K562 (cell line): Measurements from ENCODE around the gene SP4. TPM values are rescaled to one million over a fixed set of nuclear protein-coding genes. Genes with fewer than 3 reads are reported as not detected.

Experiments used
- ATAC-seq: fragments of 200-7000 bp; cut with Tn5 transposase; 3 replicates; pipeline ENCODE4 v1.9.1; 2020; ENCODE audit warnings: moderate library complexity
- BruUV-seq: library from RNA; stranded (reverse); fragments of 400-500 nt; replicated peaks from 2 replicates; lab custom pipeline; 2021; lab: Mats Ljungman, UMichigan
- CTCF ChIA-PET: fragments of 300-600 bp; formaldehyde crosslinking; extraction: SDS; loops from one replicate; lab custom pipeline; 2021; ENCODE audit warnings: low intra/inter-chr PET ratio; lab: Yijun Ruan, JAX
- POLR2A ChIA-PET: fragments of 300-600, 350-650 bp; sonication (Branson Sonifier 250); formaldehyde crosslinking; extraction: SDS; loops from one replicate; lab custom pipeline; 2021; ENCODE audit warnings: antibody characterized with exemption, inconsistent platforms; lab: Yijun Ruan, JAX
- DNase-seq, 4 experiments: peaks; one replicate each; pipeline versions ENCODE4 v3.0.0 to v3.0.0-alpha.2; 2011 to 2018; ENCODE audit warnings: low spot score in 3 of 4, mixed read lengths in 3 of 4; ENCODE audit errors: extremely low read depth in 1 of 4
- FAIRE-seq: peaks from 2 replicates; lab custom pipeline; 2011; peaks lifted over from hg19 to GRCh38; lab: Jason Lieb, UNC
- H2AFZ ChIP-seq: 2 replicates; pipeline ENCODE4 v1.6.0; 2011; ENCODE audit warnings: low read depth, low read length, control low read depth, inconsistent platforms
- H3K27ac ChIP-seq: fragments of 200-600 bp; 3 replicates; pipeline ENCODE4 v1.8.0; 2011; ENCODE audit warnings: low read depth, mild to moderate bottlenecking, control low read depth, inconsistent platforms, low read length, moderate library complexity, mixed read lengths; ENCODE audit errors: extremely low read depth
- H3K27me3 ChIP-seq, 2 experiments: fragments of 300-600 bp in 1 of 2; 2 replicates in 1 of 2; 3 replicates in 1 of 2; pipeline versions ENCODE4 v1.6.0 to v1.8.0; 2011; ENCODE audit warnings: inconsistent platforms in 2 of 2, low read length in 2 of 2, mild to moderate bottlenecking in 1 of 2, mixed read lengths in 1 of 2, moderate library complexity in 1 of 2; ENCODE audit not compliant: control insufficient read depth in 2 of 2, insufficient read depth in 2 of 2
- H3K36me3 ChIP-seq: fragments of 300-600 bp; 3 replicates; pipeline ENCODE4 v1.8.0; 2011; ENCODE audit warnings: mild to moderate bottlenecking, low read length, inconsistent platforms; ENCODE audit not compliant: control insufficient read depth, insufficient read depth
- H3K4me1 ChIP-seq, 2 experiments: fragments of 200-600 bp in 1 of 2; replicated peaks in 1 of 2; 2 replicates in 1 of 2; 3 replicates in 1 of 2; pipeline versions ENCODE4 v1.5.1 to v1.8.0; 2011; ENCODE audit warnings: inconsistent platforms in 2 of 2, low read length in 2 of 2, mild to moderate bottlenecking in 1 of 2, mixed read lengths in 1 of 2, moderate library complexity in 1 of 2; ENCODE audit not compliant: control insufficient read depth in 2 of 2, insufficient read depth in 2 of 2
- H3K4me2 ChIP-seq: 2 replicates; pipeline ENCODE4 v1.6.1; 2011; ENCODE audit warnings: low read length, control low read depth, inconsistent platforms, mixed read lengths; ENCODE audit not compliant: insufficient read depth
- H3K4me3 ChIP-seq: fragments of 200-600 bp; sonication (generic), shearing (Covaris generic); 2 replicates; pipeline ENCODE4 v1.5.1; 2016; ENCODE audit warnings: control low read depth, inconsistent platforms
- H3K79me2 ChIP-seq: fragments of 200-600 bp; 3 replicates; pipeline ENCODE4 v1.8.0; 2011; ENCODE audit warnings: low read length, inconsistent platforms; ENCODE audit not compliant: control insufficient read depth, insufficient read depth
- H3K9ac ChIP-seq, 2 experiments: 2 replicates each; pipeline versions ENCODE4 v1.6.0 to v1.6.1; 2011; ENCODE audit warnings: low read depth in 2 of 2, low read length in 2 of 2, control low read depth in 1 of 2, inconsistent platforms in 1 of 2, mild to moderate bottlenecking in 1 of 2, mixed read lengths in 1 of 2; ENCODE audit not compliant: insufficient read depth in 1 of 2
- H3K9me1 ChIP-seq: one replicate; pipeline ENCODE4 v1.6.0; 2011; ENCODE audit warnings: inconsistent platforms, mild to moderate bottlenecking, low read length, moderate library complexity; ENCODE audit not compliant: control insufficient read depth, insufficient read depth
- H3K9me3 ChIP-seq: replicated peaks from 2 replicates; pipeline ENCODE4 v1.5.1; 2011; ENCODE audit warnings: low read depth, low read length, inconsistent platforms; ENCODE audit not compliant: control insufficient read depth, insufficient read depth
- H4K20me1 ChIP-seq: replicated peaks from 2 replicates; pipeline ENCODE4 v1.6.1; 2011; ENCODE audit warnings: low read length, inconsistent platforms, mixed read lengths; ENCODE audit not compliant: control insufficient read depth, insufficient read depth
- CEBPG ChIP-seq, 3 experiments: fragments of 200-800 bp in 1 of 3; sonication (Bioruptor generic) in 1 of 3; sonication (generic) in 1 of 3; formaldehyde crosslinking in 1 of 3; IDR thresholded peaks in 2 of 3; conservative IDR thresholded peaks in 1 of 3; 2 replicates each; pipeline versions ENCODE4 v1.6.1 to v1.8.0; 2016 to 2022; ENCODE audit warnings: missing compliant biosample characterization in 2 of 3, missing genetic modification characterization in 2 of 3, mild to moderate bottlenecking in 1 of 3, missing genetic modification reagents in 1 of 3
- ETS1 ChIP-seq: conservative IDR thresholded peaks from 2 replicates; pipeline ENCODE4 v1.6.1; 2011; ENCODE audit warnings: low read depth, mild to moderate bottlenecking, low read length; ENCODE audit not compliant: control insufficient read depth
- MYNN ChIP-seq, 2 experiments: sonication (generic); formaldehyde crosslinking in 1 of 2; IDR thresholded peaks; 2 replicates each; pipeline versions ENCODE4 v1.5.0 to v1.6.1; 2016 to 2020; ENCODE audit warnings: antibody characterized with exemption in 1 of 2, missing genetic modification reagents in 1 of 2
- RBM34 ChIP-seq: fragments of 200-400 bp; formaldehyde crosslinking; IDR thresholded peaks from 2 replicates; pipeline ENCODE4 v1.6.1; 2018; ENCODE audit warnings: low read length, borderline replicate concordance; ENCODE audit not compliant: insufficient read depth
- USF1 ChIP-seq: sonication (generic); formaldehyde crosslinking; IDR thresholded peaks from 2 replicates; pipeline ENCODE4 v1.9.0; 2022; ENCODE audit warnings: mild to moderate bottlenecking, missing genetic modification reagents
- ZSCAN29 ChIP-seq: fragments of 450-650 bp; IDR thresholded peaks from 2 replicates; pipeline ENCODE4 v1.6.1; 2017
- WGBS: fragments of 100-300 bp; shearing (Covaris generic); methylation state at CpG from one replicate; pipeline ENCODE4 v1.1.6; 2016; ENCODE audit warnings: low coverage, mixed read lengths; ENCODE audit not compliant: insufficient coverage; ENCODE audit errors: missing lambda C conversion rate; 5-methylcytosine and 5-hydroxymethylcytosine counted together
- in situ Hi-C: fragments of 300-500 bp; cut with MboI; formaldehyde crosslinking; loops from 4 replicates; pipeline ENCODE4 v1.15.0; 2018; ENCODE audit warnings: inconsistent platforms, mixed read lengths
- intact Hi-C: fragments of 100-400 bp; cut with micrococcal nuclease; formaldehyde crosslinking; loops from 2 replicates; pipeline ENCODE4 v1.14.2; 2022
- polyA plus RNA-seq, 8 experiments: library from polyadenylated mRNA; depleted of rRNA in 4 of 8; stranded (reverse) in 5 of 8; unstranded in 3 of 8; fragments of >200 nt; fragmentation: Nextera tagmentation in 2 of 8; fragmentation: Illumina TruSeq in 1 of 8; extraction: Ambion mirVana in 2 of 8; extraction: Trizol in 1 of 8; gene quantifications; 2 replicates each; pipeline versions ENCODE4 v1.2.1 to v1.2.3, GENCODE V29; 2011 to 2014; ENCODE audit warnings: inconsistent platforms in 1 of 8, missing spikeins in 1 of 8
- total RNA-seq, 7 experiments: library from RNA; depleted of rRNA in 6 of 7; stranded (reverse); fragments of >200 nt in 6 of 7; fragmentation: Illumina TruSeq in 2 of 7; extraction: Trizol in 2 of 7; gene quantifications; 2 replicates each; pipeline versions ENCODE4 v1.2.1 to v1.2.3, GENCODE V29; 2011 to 2021; ENCODE audit warnings: low replicate concordance in 1 of 7

SP4 gene
- total and polyA plus RNA-seq, 9 of the 15 experiments (the other 6 are each of a cell fraction or from before 2014, with no cell fraction given), result 2.4 to 9.4 (median 4.5) TPM

- DNase-seq, result no peak
- Histone ChIP-seq H3K4me3 (no peak overlapping the region), H4K20me1 (no peaks in the 10 kb centered on the region), H3K36me3 (no peaks in the 10 kb centered on the region), H3K9me3 (no peaks in the 10 kb centered on the region), H2AFZ (no peak overlapping the region), H3K9me1 (no peaks in the 10 kb centered on the region), H3K9ac (no peak overlapping the region), H3K27me3 (peaks cover 1 to 4% of the 10 kb centered on the region in 2 experiments; a peak in 2 of 5 replicates), H3K4me1 (no peaks in the 10 kb centered on the region), H3K4me2 (no peak overlapping the region), H3K27ac (no peak overlapping the region), H3K79me2 (no peaks in the 10 kb centered on the region)
- ATAC-seq, result no peak
- in situ Hi-C loops, result no loop called here
- intact Hi-C loops, result no loop called here
- ChIA-PET POLR2A (no interaction called here), CTCF (no interaction called here)
- FAIRE-seq, result no peak
- no TSS peak for BruUV-seq
- WGBS, result 0% methylated on average over 2 of the region's 2 CpGs
- no peak for TF ChIP-seq CEBPG (CRISPR knock-in tag; IDR thresholded peaks at IDR 0.05)
- TF ChIP-seq CEBPG (tag; conservative IDR thresholded peaks at IDR 0.05 in 1 of 2, IDR thresholded peaks at IDR 0.05 in 1 of 2), result peak in 1 of 2 experiments; percentile 39; a peak in 1 of 4 replicates
- TF ChIP-seq ZSCAN29, result no peak
Observed at GRCh38 chr7:21383227-21384220, 44.4 kb upstream of the SP4 start.

- H2AFZ ChIP-seq, result no peak overlapping the region
- ChIA-PET POLR2A (no interaction called here), CTCF (no interaction called here)
- no peaks in the 10 kb centered on the region for H3K4me1 ChIP-seq
- no peaks in the 10 kb centered on the region for H3K36me3 ChIP-seq
- no peaks in the 10 kb centered on the region for H3K9me3 ChIP-seq
- H4K20me1 ChIP-seq, result no peaks in the 10 kb centered on the region
- BruUV-seq, result no TSS peak
- H3K27ac ChIP-seq, result no peak overlapping the region
- no peak overlapping the region for H3K4me2 ChIP-seq
- FAIRE-seq, result no peak
- WGBS, result 2% methylated on average over 2 of the region's 2 CpGs
- intact Hi-C loops (no loop called here), in situ Hi-C loops (no loop called here)
- DNase-seq, result no peak
- no peak overlapping the region for H3K4me3 ChIP-seq
- no peaks in the 10 kb centered on the region for H3K9me1 ChIP-seq
- no peaks in the 10 kb centered on the region for H3K79me2 ChIP-seq
- no peak overlapping the region for H3K9ac ChIP-seq
- H3K27me3 ChIP-seq, result peaks cover 5 to 8% of the 10 kb centered on the region in 2 experiments; a peak in 4 of 5 replicates
- no peak for ATAC-seq
- TF ChIP-seq USF1 (CRISPR knock-in tag), result no peak
- no peak for TF ChIP-seq ETS1
- TF ChIP-seq MYNN (IDR thresholded peaks at IDR 0.05), result no peak
- TF ChIP-seq MYNN (CRISPR knock-in tag; IDR thresholded peaks at IDR 0.05), result no peak
- TF ChIP-seq RBM34, result no peak
Observed at GRCh38 chr7:21393937-21394336, 33.9 kb upstream of the SP4 start.
